GM12878 (cell line): ENCODE measurements around the gene FHOD3. TPM values are rescaled to one million over a fixed set of nuclear protein-coding genes. Genes with fewer than 3 reads are reported as not detected.

Experiments used
- ATAC-seq: fragments of 200-7000 bp; cut with Tn5 transposase; 3 replicates; pipeline ENCODE4 v1.9.1; 2020; ENCODE audit warnings: mild to moderate bottlenecking, moderate library complexity
- BruUV-seq: library from RNA; stranded (reverse); fragments of 400-500 nt; replicated peaks from 2 replicates; lab custom pipeline; 2021; lab: Mats Ljungman, UMichigan
- CTCF ChIA-PET: fragments of 300-600 bp; sonication (Branson Sonifier 250); formaldehyde crosslinking; extraction: SDS; loops from one replicate; lab custom pipeline; 2021; ENCODE audit warnings: inconsistent platforms; lab: Yijun Ruan, JAX
- POLR2A ChIA-PET: fragments of 350-600 bp; formaldehyde crosslinking; extraction: SDS; loops from one replicate; lab custom pipeline; 2021; ENCODE audit warnings: inconsistent platforms; lab: Charles Lee
- RAD21 ChIA-PET: fragments of 300-600 bp; sonication (Branson Sonifier 250); formaldehyde crosslinking; loops from one replicate; lab custom pipeline; 2023; ENCODE audit warnings: antibody characterized with exemption; ENCODE audit not compliant: unreplicated experiment; lab: Charles Lee
- SMC1A ChIA-PET: fragments of 300-600 bp; sonication (Branson Sonifier 250); formaldehyde crosslinking; loops from one replicate; lab custom pipeline; 2023; ENCODE audit not compliant: unreplicated experiment, uncharacterized antibody; lab: Charles Lee
- DNase-seq: peaks from one replicate; pipeline ENCODE4 v3.0.0-alpha.2; 2011; ENCODE audit warnings: low read depth, low spot score
- FAIRE-seq: peaks from 3 replicates; lab custom pipeline; 2011; peaks lifted over from hg19 to GRCh38; lab: Jason Lieb, UNC
- H2AFZ ChIP-seq: 2 replicates; pipeline ENCODE4 v1.6.0; 2011; ENCODE audit warnings: low read depth, low read length, control low read depth; ENCODE audit not compliant: control insufficient read depth
- H3K27ac ChIP-seq: 2 replicates; pipeline ENCODE4 v1.5.1; 2011; ENCODE audit warnings: control low read depth; ENCODE audit not compliant: control insufficient read depth, insufficient read depth
- H3K27me3 ChIP-seq, 2 experiments: replicated peaks in 1 of 2; 2 replicates each; pipeline versions ENCODE4 v1.6.0 to v1.6.1; 2011; ENCODE audit warnings: low read length in 1 of 2; ENCODE audit not compliant: control insufficient read depth in 2 of 2, insufficient read depth in 2 of 2
- H3K36me3 ChIP-seq, 2 experiments: 2 replicates each; pipeline ENCODE4 v1.5.1; 2011; ENCODE audit warnings: low read length in 1 of 2; ENCODE audit not compliant: control insufficient read depth in 2 of 2, insufficient read depth in 2 of 2
- H3K4me1 ChIP-seq: 2 replicates; pipeline ENCODE4 v1.6.1; 2011; ENCODE audit warnings: mild to moderate bottlenecking, low read length, moderate library complexity, mixed read lengths; ENCODE audit not compliant: control insufficient read depth, insufficient read depth
- H3K4me2 ChIP-seq: 2 replicates; pipeline ENCODE4 v1.6.0; 2011; ENCODE audit warnings: control low read depth; ENCODE audit not compliant: control insufficient read depth, insufficient read depth
- H3K4me3 ChIP-seq: fragments of 200-600 bp; sonication (generic); 2 replicates; pipeline ENCODE4 v1.5.1; 2016
- H3K79me2 ChIP-seq: 2 replicates; pipeline ENCODE4 v1.6.0; 2011; ENCODE audit warnings: low read length; ENCODE audit not compliant: control insufficient read depth, insufficient read depth
- H3K9ac ChIP-seq: 2 replicates; pipeline ENCODE4 v1.8.0; 2011; ENCODE audit warnings: low read length, control low read depth, mixed read lengths; ENCODE audit not compliant: control insufficient read depth, insufficient read depth
- H3K9me3 ChIP-seq: replicated peaks from 3 replicates; pipeline ENCODE4 v1.5.1; 2011; ENCODE audit warnings: mild to moderate bottlenecking, low read length; ENCODE audit not compliant: control insufficient read depth, insufficient read depth
- H4K20me1 ChIP-seq: 2 replicates; pipeline ENCODE4 v1.6.0; 2011; ENCODE audit not compliant: control insufficient read depth, insufficient read depth
- RELB ChIP-seq: fragments of 450-650 bp; IDR thresholded peaks from 2 replicates; pipeline ENCODE4 v1.6.1; 2017; ENCODE audit warnings: low read depth, mild to moderate bottlenecking, moderate library complexity
- RUNX3 ChIP-seq: IDR thresholded peaks from 2 replicates; pipeline ENCODE4 v1.6.1; 2012; ENCODE audit warnings: low read length, inconsistent platforms
- SPI1 ChIP-seq: IDR thresholded peaks from 2 replicates; pipeline ENCODE4 v1.6.1; 2011; ENCODE audit warnings: low read depth, mild to moderate bottlenecking, low read length, moderate library complexity, borderline replicate concordance; ENCODE audit not compliant: insufficient read depth
- TARDBP ChIP-seq: IDR thresholded peaks from 2 replicates; pipeline ENCODE4 v1.6.1; 2016; ENCODE audit warnings: borderline replicate concordance
- WGBS: methylation state at CpG from one replicate; pipeline ENCODE4 v1.1.6; 2016; ENCODE audit warnings: low lambda C conversion rate; ENCODE audit not compliant: insufficient replicate concordance, insufficient coverage; ENCODE audit errors: missing lambda C conversion rate; 5-methylcytosine and 5-hydroxymethylcytosine counted together
- in situ Hi-C: fragments of 300-500 bp; cut with MboI; formaldehyde crosslinking; loops from 9 replicates; pipeline ENCODE4 v1.14.3; 2018; ENCODE audit warnings: mixed read lengths
- intact Hi-C: fragments of 100-400 bp; cut with micrococcal nuclease; formaldehyde crosslinking; loops from one replicate; pipeline ENCODE4 v1.14.2; 2022; ENCODE audit not compliant: unreplicated experiment
- polyA plus RNA-seq, 11 experiments: library from polyadenylated mRNA; depleted of rRNA in 4 of 11; unstranded in 6 of 11; stranded (reverse) in 5 of 11; fragments of >200 nt; fragmentation: Nextera tagmentation in 4 of 11; fragmentation: Illumina TruSeq in 1 of 11; extraction: Ambion mirVana in 4 of 11; extraction: Trizol in 1 of 11; gene quantifications; 1 replicate in 1 of 11; 2 replicates in 10 of 11; pipeline versions ENCODE4 v1.2.1 to v1.2.3, GENCODE V29; 2011 to 2016; ENCODE audit warnings: inconsistent platforms in 2 of 11, missing spikeins in 2 of 11, low read depth in 1 of 11
- total RNA-seq, 4 experiments: library from RNA; depleted of rRNA in 3 of 4; stranded (reverse); fragments of >200 nt in 3 of 4; fragmentation: Illumina TruSeq in 1 of 4; extraction: Trizol in 1 of 4; gene quantifications; 2 replicates each; pipeline versions ENCODE4 v1.2.1 to v1.2.3, GENCODE V29; 2013 to 2021
- TF ChIP-seq, protein P1 (sequence below): IDR thresholded peaks from 2 replicates; pipeline ENCODE4 v1.6.1; 2011; ENCODE audit warnings: low read depth, low read length, improper control_type of control experiment, borderline replicate concordance

FHOD3 gene
- total and polyA plus RNA-seq, 10 of the 15 experiments (the other 5 are each of a cell fraction or from before 2014, with no cell fraction given) = 0.77 to 26.7 (median 10.4) TPM

GRCh38 chr18:36805105-36805504 is 507.6 kb downstream of the FHOD3 start (continued):
- TF ChIP-seq RELB = no peak
- TF ChIP-seq, all 136 proteins: peak for 0

- BruUV-seq = no TSS peak
- H3K4me3 ChIP-seq = no peak overlapping the region
- no peak overlapping the region for H3K9ac ChIP-seq
- DNase-seq (no peak), ATAC-seq (no peak), FAIRE-seq (no peak)
- ChIA-PET SMC1A (interaction anchor here (0.6 to 2.2 kb wide), 5 partner anchors 24 to 714 kb away, joined by 3 to 14 read pairs (median 3); no protein-coding TSS in a partner anchor), CTCF (interaction anchor here (0.6 to 8.3 kb wide), 11 partner anchors 9 to 712 kb away, joined by 3 to 68 read pairs (median 5); partner anchors contain the start of genes KIAA1328 and TPGS2), RAD21 (interaction anchor here (0.8 to 2.5 kb wide), 6 partner anchors 115 to 713 kb away, joined by 3 to 18 read pairs (median 3); no protein-coding TSS in a partner anchor), POLR2A (no interaction called here)
- H3K9me3 ChIP-seq = no peaks in the 10 kb centered on the region
- no peaks in the 10 kb centered on the region for H3K4me1 ChIP-seq
- H3K36me3 ChIP-seq = peaks cover 6 to 15% of the 10 kb centered on the region in 2 experiments; a peak in 3 of 4 replicates
- H3K27ac ChIP-seq = no peak overlapping the region
- no peaks in the 10 kb centered on the region for H4K20me1 ChIP-seq
- no peaks in the 10 kb centered on the region for H3K27me3 ChIP-seq
- in situ Hi-C loops = loop anchor here (25.0 kb wide), 1 partner anchor 1221 kb away; the partner anchor contains the start of gene GALNT1
- H2AFZ ChIP-seq = no peak overlapping the region
- no peaks in the 10 kb centered on the region for H3K79me2 ChIP-seq
- no peak overlapping the region for H3K4me2 ChIP-seq
- TF ChIP-seq, protein P1, sequence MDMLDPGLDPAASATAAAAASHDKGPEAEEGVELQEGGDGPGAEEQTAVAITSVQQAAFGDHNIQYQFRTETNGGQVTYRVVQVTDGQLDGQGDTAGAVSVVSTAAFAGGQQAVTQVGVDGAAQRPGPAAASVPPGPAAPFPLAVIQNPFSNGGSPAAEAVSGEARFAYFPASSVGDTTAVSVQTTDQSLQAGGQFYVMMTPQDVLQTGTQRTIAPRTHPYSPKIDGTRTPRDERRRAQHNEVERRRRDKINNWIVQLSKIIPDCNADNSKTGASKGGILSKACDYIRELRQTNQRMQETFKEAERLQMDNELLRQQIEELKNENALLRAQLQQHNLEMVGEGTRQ = no peak
- no peak for TF ChIP-seq RUNX3
- TF ChIP-seq TARDBP = no peak
- no peak for TF ChIP-seq SPI1
- TF ChIP-seq, all 136 proteins: peak for 0
- WGBS = 92% methylated on average over 2 of the region's 2 CpGs
- intact Hi-C loops = loop anchor here (2.0 to 10.0 kb wide), 3 partner anchors 120 to 712 kb away; no protein-coding TSS in a partner anchor
These were observed 511.2 kb downstream of the FHOD3 start for GRCh38 chr18:36808681-36809080.
